Effector memory CD4-positive, alpha-beta T cell (primary cell): ENCODE results near the gene GPC5.

Experiments
- DNase-seq, 3 donors: peaks; one replicate each; pipeline ENCODE4 v3.0.0-alpha.2; 2020
- H3K27ac ChIP-seq: 2 replicates; pipeline ENCODE4 v1.7.0; 2013; ENCODE audit warnings: mild to moderate bottlenecking, low read length, moderate library complexity; ENCODE audit not compliant: insufficient read depth, poor library complexity, severe bottlenecking
- H3K27me3 ChIP-seq: replicated peaks from 2 replicates; pipeline ENCODE4 v1.7.0; 2013; ENCODE audit warnings: mild to moderate bottlenecking, low read length; ENCODE audit not compliant: insufficient read depth, control insufficient read depth, poor library complexity, severe bottlenecking
- H3K36me3 ChIP-seq: 2 replicates; pipeline ENCODE4 v1.7.0; 2013; ENCODE audit warnings: mild to moderate bottlenecking, low read length, moderate library complexity; ENCODE audit not compliant: control insufficient read depth, insufficient read depth
- H3K4me1 ChIP-seq: 2 replicates; pipeline ENCODE4 v1.7.0; 2013; ENCODE audit warnings: low read length, mild to moderate bottlenecking; ENCODE audit not compliant: control insufficient read depth, insufficient read depth, poor library complexity, severe bottlenecking
- H3K4me3 ChIP-seq: 2 replicates; pipeline ENCODE4 v1.7.0; 2013; ENCODE audit warnings: low read length, low read depth, mild to moderate bottlenecking; ENCODE audit not compliant: insufficient read depth, poor library complexity, severe bottlenecking
- H3K9me3 ChIP-seq: 2 replicates; pipeline ENCODE4 v1.7.0; 2013; ENCODE audit warnings: mild to moderate bottlenecking, low read length, moderate library complexity; ENCODE audit not compliant: control insufficient read depth

GPC5 gene

DNA sequence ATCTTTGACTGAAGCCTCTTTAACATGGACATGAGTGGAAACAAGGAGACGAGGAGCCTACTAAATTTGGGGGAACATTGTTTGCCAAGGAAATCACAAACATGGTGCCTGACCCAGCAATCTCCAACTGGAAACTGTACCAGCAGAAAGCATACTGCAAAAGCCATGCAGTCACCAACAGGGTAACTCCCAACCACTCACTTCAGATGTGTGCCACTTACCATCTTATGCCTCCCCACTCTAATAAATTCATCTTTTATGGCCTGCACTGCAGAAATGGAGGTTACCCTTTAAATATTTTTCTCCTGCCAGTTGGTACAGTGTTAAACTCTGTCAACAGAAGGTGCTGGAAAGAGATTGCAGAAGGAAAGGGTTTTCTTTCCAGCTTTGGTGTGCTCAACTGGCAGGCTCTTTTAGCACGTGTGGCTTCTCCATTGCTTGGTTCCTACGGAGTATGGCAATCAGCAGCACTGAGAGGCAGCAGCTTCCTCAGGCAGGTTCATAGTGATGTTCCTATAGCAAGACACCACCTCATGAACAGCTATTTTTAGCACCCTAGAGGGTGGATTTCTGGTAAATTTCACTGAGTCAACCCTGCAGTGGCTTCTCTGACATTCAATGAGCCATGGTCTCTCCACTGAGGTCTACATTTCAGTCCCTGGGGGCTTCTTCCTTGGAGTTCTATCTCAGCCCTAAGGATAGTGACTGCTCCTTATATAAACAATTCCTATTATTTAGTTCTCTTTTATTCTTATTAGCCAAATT lies 29.6 kb upstream of the GPC5 start:
- no peaks in the 10 kb centered on the region for H3K36me3 ChIP-seq
- DNase-seq: no peak
- no peak overlapping the region for H3K4me3 ChIP-seq
- H3K27me3 ChIP-seq: no peaks in the 10 kb centered on the region
- no peaks in the 10 kb centered on the region for H3K4me1 ChIP-seq
- H3K9me3 ChIP-seq: no peaks in the 10 kb centered on the region
- H3K27ac ChIP-seq: no peak overlapping the region

DNA sequence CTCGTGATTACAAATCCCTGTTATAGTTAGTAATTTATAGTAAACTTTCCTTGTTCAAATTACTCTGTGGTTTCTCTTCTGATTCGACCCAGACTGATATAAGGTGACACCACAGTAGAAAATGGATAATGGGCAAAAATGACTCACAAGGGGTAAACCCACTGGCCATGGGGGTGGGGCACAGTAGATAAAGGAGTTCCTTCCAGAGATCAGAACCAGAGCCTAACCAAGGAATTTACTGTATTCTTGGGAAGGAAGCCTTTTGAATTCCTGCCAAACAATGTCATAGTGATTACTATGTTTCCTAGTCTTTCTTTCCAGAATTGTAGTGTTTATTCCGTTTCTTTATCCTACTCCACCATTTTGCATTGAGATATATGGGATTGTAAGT lies 29.0 kb upstream of the GPC5 start:
- Histone ChIP-seq H3K4me3 (no peak overlapping the region), H3K27me3 (no peaks in the 10 kb centered on the region), H3K27ac (no peak overlapping the region), H3K4me1 (no peaks in the 10 kb centered on the region), H3K36me3 (no peaks in the 10 kb centered on the region), H3K9me3 (no peaks in the 10 kb centered on the region)
- DNase-seq: no peak

DNA sequence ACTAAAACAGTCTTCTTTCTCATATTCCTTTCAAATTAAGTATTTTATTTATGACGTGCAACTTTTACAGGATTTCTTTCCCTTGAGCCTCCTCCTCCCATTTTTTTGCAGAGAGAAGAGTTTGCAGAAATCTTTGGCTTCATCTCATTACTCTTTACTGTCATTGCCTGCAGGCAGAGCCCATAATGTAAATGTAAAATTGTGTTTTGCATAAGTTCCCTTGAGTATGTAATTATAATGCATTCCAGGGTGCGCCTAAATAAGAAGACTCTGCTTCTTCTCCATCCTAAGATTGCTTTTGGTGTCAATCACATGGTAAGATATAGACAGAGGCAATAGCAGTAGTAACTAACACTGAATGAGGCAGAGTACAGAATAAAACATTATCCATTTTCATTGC lies 27.9 kb upstream of the GPC5 start:
- Histone ChIP-seq H3K4me1 (no peaks in the 10 kb centered on the region), H3K4me3 (no peak overlapping the region), H3K27me3 (no peaks in the 10 kb centered on the region), H3K9me3 (no peaks in the 10 kb centered on the region), H3K27ac (no peak overlapping the region), H3K36me3 (no peaks in the 10 kb centered on the region)
- no peak for DNase-seq

DNA sequence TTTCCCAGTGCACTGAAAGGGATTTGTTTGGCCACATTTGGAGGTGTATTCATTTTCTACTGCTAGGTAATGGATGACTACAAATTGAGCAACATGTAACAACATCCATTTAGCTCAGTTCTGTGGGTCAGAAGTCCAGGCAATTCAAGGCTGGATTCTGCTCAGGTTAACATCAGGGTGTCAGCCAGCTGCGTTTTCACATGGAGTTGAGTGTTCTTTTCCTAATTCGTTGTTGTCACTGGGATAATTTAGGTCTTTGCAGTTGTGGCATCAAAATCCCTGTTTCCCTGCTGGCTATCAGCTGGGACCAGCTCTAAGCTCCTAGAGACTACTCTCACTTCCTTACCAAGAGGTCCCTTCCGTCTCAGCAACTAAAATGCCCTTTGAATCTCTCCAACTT lies 25.5 kb upstream of the GPC5 start:
- H3K4me1 ChIP-seq: no peaks in the 10 kb centered on the region
- no peak for DNase-seq
- no peak overlapping the region for H3K4me3 ChIP-seq
- H3K9me3 ChIP-seq: no peaks in the 10 kb centered on the region
- H3K27ac ChIP-seq: no peak overlapping the region
- H3K27me3 ChIP-seq: no peaks in the 10 kb centered on the region
- H3K36me3 ChIP-seq: no peaks in the 10 kb centered on the region

DNA sequence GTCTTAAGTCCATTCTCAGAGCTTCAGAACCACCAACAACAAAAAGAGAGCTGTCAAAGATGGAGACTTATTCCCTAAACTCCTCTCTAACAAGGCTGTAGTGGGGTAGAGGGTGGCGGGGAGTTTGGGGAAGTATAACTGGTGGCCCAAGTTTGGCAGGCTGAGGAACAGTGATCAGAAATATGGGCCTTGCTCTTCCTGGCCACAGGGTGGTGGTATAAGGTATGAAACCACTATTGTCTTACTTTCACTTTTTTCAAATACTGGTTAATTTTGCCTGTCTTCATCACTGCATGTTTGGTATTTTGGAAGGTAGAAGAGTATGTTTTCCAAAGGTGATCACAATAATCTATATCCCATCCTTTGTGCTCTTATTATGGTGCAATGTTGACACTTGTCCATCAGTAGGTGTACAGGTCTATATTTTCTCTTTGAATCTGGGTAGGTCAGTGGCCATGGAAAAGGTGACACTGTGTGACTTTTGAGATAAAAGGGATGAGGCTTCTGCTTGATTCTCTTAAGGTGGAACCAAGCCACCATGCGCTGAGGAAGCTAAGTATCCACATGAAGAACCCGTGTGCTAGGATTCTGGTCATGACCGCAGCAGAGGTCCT lies 23.2 kb upstream of the GPC5 start:
- Histone ChIP-seq H3K27ac (no peak overlapping the region), H3K4me3 (no peak overlapping the region), H3K36me3 (no peaks in the 10 kb centered on the region), H3K27me3 (no peaks in the 10 kb centered on the region), H3K4me1 (no peaks in the 10 kb centered on the region), H3K9me3 (no peaks in the 10 kb centered on the region)
- DNase-seq: no peak

DNA sequence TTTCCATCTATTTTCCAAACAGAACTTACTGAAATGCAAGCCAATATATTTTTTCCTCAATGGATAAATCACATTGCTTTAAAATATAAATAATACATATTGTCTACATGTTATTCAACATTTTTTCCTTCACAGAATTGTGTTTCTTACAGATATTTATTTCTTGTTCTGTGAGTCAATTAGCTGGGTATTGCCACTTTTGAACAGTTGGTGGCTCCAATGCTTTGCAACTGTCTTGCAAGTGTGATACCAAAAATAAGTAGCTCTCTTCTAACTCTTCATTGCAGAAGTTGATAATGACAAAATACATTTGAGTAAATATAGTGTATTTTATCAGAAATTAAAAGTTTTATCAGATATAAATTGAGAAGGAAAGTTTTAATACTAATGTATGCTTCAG lies 17.1 kb upstream of the GPC5 start:
- Histone ChIP-seq H3K27me3 (no peaks in the 10 kb centered on the region), H3K9me3 (no peaks in the 10 kb centered on the region), H3K4me3 (no peak overlapping the region), H3K36me3 (no peaks in the 10 kb centered on the region), H3K27ac (no peak overlapping the region), H3K4me1 (no peaks in the 10 kb centered on the region)
- DNase-seq: no peak

DNA sequence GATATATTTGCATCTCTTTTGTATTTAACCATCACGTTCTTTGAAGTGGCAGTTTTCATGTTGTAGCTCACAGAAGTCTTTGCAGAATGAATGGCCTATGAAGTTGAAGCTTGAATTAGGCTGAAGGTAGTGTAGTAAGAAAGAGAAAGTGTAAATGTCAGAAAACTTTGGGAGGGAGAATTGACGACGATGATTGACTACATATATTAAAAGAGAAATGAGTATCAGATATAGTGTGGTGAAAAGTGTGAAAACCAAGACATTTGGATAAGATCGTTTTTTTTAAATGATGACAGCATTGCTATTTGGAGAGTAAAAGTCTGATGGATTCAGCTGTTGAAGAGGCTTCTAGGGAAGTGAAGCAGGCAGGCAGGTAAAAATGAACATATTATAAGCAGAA lies 14.6 kb upstream of the GPC5 start:
- Histone ChIP-seq H3K27ac (no peak overlapping the region), H3K27me3 (no peaks in the 10 kb centered on the region), H3K4me1 (no peaks in the 10 kb centered on the region), H3K36me3 (no peaks in the 10 kb centered on the region), H3K9me3 (no peaks in the 10 kb centered on the region), H3K4me3 (no peak overlapping the region)
- DNase-seq: no peak

DNA sequence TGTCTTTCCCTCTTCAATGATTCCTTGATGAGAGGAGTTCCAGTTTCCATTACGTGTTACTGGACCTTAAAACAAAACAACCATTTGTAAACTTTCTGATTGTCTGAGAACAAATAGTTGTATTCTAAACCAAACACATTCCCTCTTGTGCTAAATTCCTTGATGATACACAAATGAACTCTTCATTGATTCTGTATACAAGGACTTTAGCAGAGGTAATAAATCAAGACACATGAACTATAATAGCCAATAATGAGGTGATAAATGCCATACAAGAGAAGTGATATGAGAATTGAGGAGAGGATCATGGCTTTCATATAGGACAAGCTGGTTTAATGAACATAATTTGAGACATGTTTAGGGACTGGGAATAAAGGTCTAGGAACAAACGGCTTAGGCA lies 13.5 kb upstream of the GPC5 start:
- Histone ChIP-seq H3K27ac (no peak overlapping the region), H3K36me3 (no peaks in the 10 kb centered on the region), H3K4me1 (no peaks in the 10 kb centered on the region), H3K9me3 (no peaks in the 10 kb centered on the region), H3K4me3 (no peak overlapping the region), H3K27me3 (no peaks in the 10 kb centered on the region)
- no peak for DNase-seq

DNA sequence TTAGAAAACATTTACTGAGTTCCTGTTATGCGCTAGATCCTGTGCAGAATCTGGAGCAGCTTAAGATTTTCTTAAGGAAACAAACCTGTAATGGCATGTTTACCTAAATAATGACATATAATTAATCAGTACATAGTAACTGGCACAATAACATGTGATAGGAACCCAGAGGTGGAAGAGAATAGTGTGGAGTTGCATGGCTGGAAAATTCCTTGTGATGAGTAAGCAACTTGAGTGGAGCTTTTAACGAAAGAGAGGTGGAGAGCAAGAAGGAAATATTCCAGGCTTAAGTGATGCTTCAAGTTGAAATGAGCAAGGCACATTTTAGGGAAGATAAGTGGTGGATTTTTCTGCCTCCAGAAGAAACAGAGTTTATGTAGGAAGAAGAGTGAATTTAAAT lies 9.2 kb upstream of the GPC5 start:
- H3K4me3 ChIP-seq: no peak overlapping the region
- DNase-seq: no peak
- no peaks in the 10 kb centered on the region for H3K4me1 ChIP-seq
- H3K27me3 ChIP-seq: peaks cover 12% of the 10 kb centered on the region
- H3K27ac ChIP-seq: no peak overlapping the region
- H3K36me3 ChIP-seq: no peaks in the 10 kb centered on the region
- no peaks in the 10 kb centered on the region for H3K9me3 ChIP-seq

DNA sequence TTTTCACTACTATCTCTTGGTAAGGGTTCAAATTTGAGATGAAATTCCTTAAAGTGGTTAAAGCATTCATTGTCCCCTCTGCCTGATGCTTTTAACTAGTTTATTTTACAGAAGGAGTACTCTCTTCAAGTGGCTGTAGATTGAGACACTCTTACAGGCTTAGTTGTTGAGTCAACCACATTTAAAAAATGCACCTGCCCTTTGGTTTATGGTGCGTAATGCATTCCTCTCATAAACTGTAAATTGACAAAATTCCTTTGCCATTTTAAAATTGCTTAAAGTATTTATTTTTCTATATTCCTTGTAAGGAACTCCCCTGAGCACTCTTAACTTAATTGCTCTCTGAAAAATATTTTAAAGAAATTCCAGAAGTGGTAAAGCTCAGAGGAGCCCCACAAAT lies 826 bp upstream of the GPC5 start:
- H3K9me3 ChIP-seq: no peaks in the 10 kb centered on the region
- H3K27me3 ChIP-seq: peaks cover 8% of the 10 kb centered on the region
- no peak overlapping the region for H3K4me3 ChIP-seq
- no peak for DNase-seq
- H3K27ac ChIP-seq: no peak overlapping the region
- H3K4me1 ChIP-seq: peaks cover 15% of the 10 kb centered on the region
- H3K36me3 ChIP-seq: no peaks in the 10 kb centered on the region
